Heart right ventricle (tissue), 16 donors: ENCODE results near the gene KRTAP10-3. TPM values are rescaled to one million over a fixed set of nuclear protein-coding genes. Genes with fewer than 3 reads are reported as not detected.
A peak's percentile ranks its signal among the peaks of the same experiment; 100 is the strongest.
"Not testable (repeated sequence)": the region's sequence is repeated elsewhere in the genome, so short reads cannot be mapped to it uniquely, and the experiment has no call there.

ENCODE experiments used
- ATAC-seq, 8 donors: fragments of 200-7000 bp; cut with Tn5 transposase; one replicate each; pipeline ENCODE4 v1.9.1; 2020; ENCODE audit warnings: mild to moderate bottlenecking in 8 of 8, moderate library complexity in 8 of 8, moderate number of reproducible peaks in 1 of 8
- DNase-seq, 2 donors: peaks; one replicate each; pipeline ENCODE4 v3.0.0-alpha.2; 2020
- H3K27ac ChIP-seq, 10 donors: fragments of 200-600 bp; sonication (generic) in 2 of 10; one replicate each; pipeline versions ENCODE4 v1.5.0 to v1.8.0; 2020 to 2022; ENCODE audit warnings: mild to moderate bottlenecking in 3 of 10
- H3K27me3 ChIP-seq, 7 donors: fragments of 200-600 bp; one replicate each; pipeline ENCODE4 v1.8.0; 2021 to 2022; ENCODE audit warnings: mild to moderate bottlenecking in 2 of 7
- H3K36me3 ChIP-seq, 9 donors: fragments of 200-600 bp; sonication (generic) in 1 of 9; one replicate each; pipeline versions ENCODE4 v1.5.0 to v1.8.0; 2020 to 2022; ENCODE audit warnings: mild to moderate bottlenecking in 2 of 9
- H3K4me1 ChIP-seq, 9 donors: fragments of 200-600 bp; sonication (generic) in 1 of 9; one replicate each; pipeline versions ENCODE4 v1.5.0 to v1.8.0; 2020 to 2022; ENCODE audit warnings: mild to moderate bottlenecking in 4 of 9
- H3K4me3 ChIP-seq, 10 donors: fragments of 200-600 bp; sonication (generic) in 2 of 10; one replicate each; pipeline versions ENCODE4 v1.5.0 to v1.8.0; 2020 to 2022; ENCODE audit warnings: mild to moderate bottlenecking in 7 of 10, moderate library complexity in 2 of 10
- H3K9me3 ChIP-seq, 11 donors: fragments of 200-600 bp in 10 of 11; sonication (generic) in 2 of 11; one replicate each; pipeline versions ENCODE4 v1.5.0 to v1.8.0; 2013 to 2022; ENCODE audit warnings: mild to moderate bottlenecking in 2 of 11, control low read depth in 1 of 11, moderate library complexity in 1 of 11
- WGBS, 2 donors: extraction: QIAGEN DNeasy Blood & Tissue Kit; methylation state at CpG; one replicate each; pipeline ENCODE4 v1.1.7; 2013; ENCODE audit warnings: inconsistent platforms in 1 of 2; 5-methylcytosine and 5-hydroxymethylcytosine counted together
- intact Hi-C, 10 donors: fragments of 100-400 bp; cut with DNase I; formaldehyde crosslinking; loops; one replicate each; pipeline versions ENCODE4 v1.11.1 to v1.14.2; 2022
- polyA plus RNA-seq, 2 donors: library from polyadenylated mRNA; stranded (reverse); fragments of 200-250 nt; gene quantifications; one replicate each; pipeline ENCODE4 v1.2.3, GENCODE V29; 2013
- total RNA-seq, 10 donors: library from RNA; stranded (reverse); fragmentation: NEBNext Ultra II Directional in 3 of 10; extraction: Animal tissue kit (Norgen Biotek cat#: 25700) in 3 of 10; gene quantifications; one replicate each; pipeline versions ENCODE4 v1.2.1 to v1.2.4, GENCODE V29; 2021 to 2023
- TF ChIP-seq, protein P1 (sequence below), 9 donors: fragments of 200-600 bp; sonication (generic) in 2 of 9; IDR thresholded peaks; one replicate each; pipeline versions ENCODE4 v1.5.0 to v1.8.0; 2021 to 2022; ENCODE audit warnings: antibody characterized with exemption in 9 of 9, mild to moderate bottlenecking in 5 of 9, moderate library complexity in 1 of 9
- donor health status: Arrhythmogenic right ventricular cardiomyopathy.
- donor health status: ischemic (EF 13 %, LVEDD 7.1; RV severe dilation, severe dysfunction).
- donor health status: healthy with polysubstance abuse.
- donor health status: DM: no; HTN: yes; CAD: no.
- donor health status: DM: no; HTN: no; CAD: no.
- donor health status: ischemic (EF 25% LVEDD 6.9; RV normal size, moderate dysfunction).
- donor health status: ischemic (EF 25% LVEDD 5.7; RV mildly dilated, moderate dysfunction).
- donor health status: healthy.
- donor health status: DM: yes; HTN: yes; CAD: no.
- donor health status: Ischemic cardiomyopathy.
- donor health status: ischemic (EF 35%, LVEDD 5.7; RV mildly dilated, moderate dysfunction).
- donor health status: nonischemic (EF 11% LVEDD 7.7; RV severe dilation, severe dysfunction).
- donor health status: DM: yes; HTN: yes; CAD: no.
- donor health status: PGD.
- donor health status: ischemic (EF 29% LVEDD 5.4; RV normal size, mild dysfunction).
- donor health status: nonischemic (EF 23%, LVEDD 6.1; RV moderate dilation, normal function).

The KRTAP10-3 gene
- total and polyA plus RNA-seq, 12 donors: not detected

- 74 to 75% methylated on average over 19 to 20 of the region's 21 CpGs for WGBS, 2 donors
- Histone ChIP-seq H3K27me3 (peaks cover 0 to 58% (median 14%) of the 10 kb centered on the region in 7 donors), H3K9me3 (peaks cover 0 to 30% (median 0%) of the 10 kb centered on the region in 11 donors), H3K4me3 (no peak overlapping the region), H3K27ac (no peak overlapping the region), H3K36me3 (no peaks in the 10 kb centered on the region), H3K4me1 (no peaks in the 10 kb centered on the region)
- TF ChIP-seq, protein P1, sequence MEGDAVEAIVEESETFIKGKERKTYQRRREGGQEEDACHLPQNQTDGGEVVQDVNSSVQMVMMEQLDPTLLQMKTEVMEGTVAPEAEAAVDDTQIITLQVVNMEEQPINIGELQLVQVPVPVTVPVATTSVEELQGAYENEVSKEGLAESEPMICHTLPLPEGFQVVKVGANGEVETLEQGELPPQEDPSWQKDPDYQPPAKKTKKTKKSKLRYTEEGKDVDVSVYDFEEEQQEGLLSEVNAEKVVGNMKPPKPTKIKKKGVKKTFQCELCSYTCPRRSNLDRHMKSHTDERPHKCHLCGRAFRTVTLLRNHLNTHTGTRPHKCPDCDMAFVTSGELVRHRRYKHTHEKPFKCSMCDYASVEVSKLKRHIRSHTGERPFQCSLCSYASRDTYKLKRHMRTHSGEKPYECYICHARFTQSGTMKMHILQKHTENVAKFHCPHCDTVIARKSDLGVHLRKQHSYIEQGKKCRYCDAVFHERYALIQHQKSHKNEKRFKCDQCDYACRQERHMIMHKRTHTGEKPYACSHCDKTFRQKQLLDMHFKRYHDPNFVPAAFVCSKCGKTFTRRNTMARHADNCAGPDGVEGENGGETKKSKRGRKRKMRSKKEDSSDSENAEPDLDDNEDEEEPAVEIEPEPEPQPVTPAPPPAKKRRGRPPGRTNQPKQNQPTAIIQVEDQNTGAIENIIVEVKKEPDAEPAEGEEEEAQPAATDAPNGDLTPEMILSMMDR (IDR thresholded peaks at IDR 0.05): no peak
- intact Hi-C loops: no loop called here
- DNase-seq (no peak), ATAC-seq (no peak)
These were observed 43.9 kb upstream of the KRTAP10-3 start for GRCh38 chr21:44602463-44602850.

DNA sequence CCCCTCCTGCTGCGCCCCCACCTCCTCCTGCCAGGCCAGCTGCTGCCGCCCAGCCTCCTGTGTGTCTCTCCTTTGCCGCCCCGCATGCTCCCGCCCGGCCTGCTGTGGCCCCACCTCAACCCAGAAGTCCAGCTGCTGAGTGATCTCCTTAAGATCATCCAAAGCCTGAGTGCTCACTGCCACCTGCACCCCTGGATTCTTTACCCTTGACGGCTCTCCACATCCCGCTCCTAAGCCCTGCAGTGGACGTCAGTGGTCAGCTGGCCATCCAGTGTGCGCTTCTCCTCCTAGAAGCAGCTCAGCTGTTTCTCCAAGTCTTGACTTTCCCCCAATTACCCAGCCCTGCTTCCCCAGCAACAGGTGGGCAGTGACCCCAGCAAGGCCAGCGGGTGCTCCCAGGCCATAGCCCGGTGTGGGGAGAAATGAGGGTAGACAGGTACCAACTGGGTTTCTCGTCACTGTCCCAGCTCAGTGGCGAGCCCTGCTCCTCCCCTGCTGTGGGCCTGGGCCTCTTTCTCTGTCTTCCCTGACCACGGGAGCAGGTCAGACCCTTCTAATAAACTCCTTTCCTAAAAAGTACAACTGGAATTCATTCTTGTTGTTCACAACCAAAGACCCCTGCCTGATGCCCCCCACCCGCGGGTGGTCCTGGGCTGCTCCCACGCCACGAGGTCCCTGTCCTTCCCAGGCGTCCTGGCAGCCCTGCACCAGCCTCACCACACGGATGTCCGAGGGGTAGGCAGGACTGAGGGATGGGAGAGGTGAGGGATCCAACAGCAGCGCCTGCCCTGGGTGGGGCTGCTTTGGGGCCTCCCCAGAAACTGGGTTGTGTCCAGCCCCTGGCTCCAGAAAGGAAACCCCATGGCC is 43.2 kb upstream of the KRTAP10-3 start:
- peaks cover 0 to 28% (median 0%) of the 10 kb centered on the region in 11 donors for H3K9me3 ChIP-seq
- no peak for DNase-seq

GRCh38 chr21:44601091-44601490 is 42.5 kb upstream of the KRTAP10-3 start:
- intact Hi-C loops, H3K27ac ChIP-seq, H3K36me3 ChIP-seq, H3K4me3 ChIP-seq, H3K4me1 ChIP-seq, DNase-seq: not testable (repeated sequence)
- peak in 1 of 8 donors; percentile 22 for ATAC-seq
- Histone ChIP-seq H3K9me3 (peaks cover 0 to 21% (median 0%) of the 10 kb centered on the region in 11 donors), H3K27me3 (peaks cover 0 to 61% (median 18%) of the 10 kb centered on the region in 7 donors)
- 72 to 74% methylated on average over 9 to 10 of the region's 10 CpGs for WGBS, 2 donors

More for the DNA sequence above, 43.2 kb upstream of the KRTAP10-3 start:
- no peak overlapping the region for H3K4me3 ChIP-seq
- peaks cover 0 to 61% (median 18%) of the 10 kb centered on the region in 7 donors for H3K27me3 ChIP-seq
- TF ChIP-seq, protein P1 (IDR thresholded peaks at IDR 0.05): no peak
- no peaks in the 10 kb centered on the region for H3K36me3 ChIP-seq
- no peak overlapping the region for H3K27ac ChIP-seq
- WGBS, 2 donors: 73 to 78% methylated on average over 23 of the region's 23 CpGs
- ATAC-seq: no peak
- intact Hi-C loops: no loop called here
- H3K4me1 ChIP-seq: no peaks in the 10 kb centered on the region

DNA sequence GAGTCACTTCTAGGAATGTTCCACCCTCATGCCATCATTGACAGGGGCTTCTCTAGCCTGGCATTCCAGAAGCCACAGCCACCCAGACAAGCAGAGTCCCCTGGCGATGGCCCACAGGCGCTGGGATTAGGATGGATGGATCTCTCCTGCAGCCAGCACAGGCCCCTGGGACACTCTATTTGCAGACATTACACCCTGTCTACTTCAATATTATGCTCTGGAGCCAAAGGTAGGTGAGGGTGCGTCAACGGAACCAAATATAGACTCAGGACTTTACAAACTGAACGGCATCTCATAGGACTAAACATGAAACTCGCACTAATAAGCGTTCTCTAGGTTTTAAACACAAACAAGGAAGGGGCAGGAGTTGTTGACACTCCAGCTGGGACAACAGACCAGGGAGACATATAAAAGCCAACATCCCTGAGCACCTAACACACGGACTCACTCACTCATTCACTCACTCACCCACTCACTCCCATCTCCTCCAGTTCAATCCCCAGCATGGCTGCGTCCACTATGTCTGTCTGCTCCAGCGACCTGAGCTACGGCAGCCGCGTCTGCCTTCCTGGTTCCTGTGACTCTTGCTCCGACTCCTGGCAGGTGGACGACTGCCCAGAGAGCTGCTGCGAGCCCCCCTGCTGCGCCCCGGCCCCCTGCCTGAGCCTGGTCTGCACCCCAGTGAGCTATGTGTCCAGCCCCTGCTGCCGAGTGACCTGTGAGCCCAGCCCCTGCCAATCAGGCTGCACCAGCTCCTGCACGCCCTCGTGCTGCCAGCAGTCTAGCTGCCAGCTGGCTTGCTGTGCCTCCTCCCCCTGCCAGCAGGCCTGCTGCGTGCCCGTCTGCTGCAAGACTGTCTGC is 41.8 kb upstream of the KRTAP10-3 start, which contains the start of gene KRTAP10-7:
KRTAP10-7 (plus strand) TSS at position 480 of the 861 bp plus-strand sequence; CDS start at position 505, 25 bp downstream.
- H3K27ac ChIP-seq, H3K4me1 ChIP-seq, intact Hi-C loops, DNase-seq, H3K4me3 ChIP-seq, H3K36me3 ChIP-seq: not testable (repeated sequence)
- H3K9me3 ChIP-seq: peaks cover 0 to 19% (median 0%) of the 10 kb centered on the region in 11 donors
- peak in 3 of 8 donors; percentile 29 to 58 (median 41) for ATAC-seq
- peaks cover 0 to 61% (median 18%) of the 10 kb centered on the region in 7 donors for H3K27me3 ChIP-seq
- 71 to 75% methylated on average over 20 to 23 of the region's 23 CpGs for WGBS, 2 donors
